NOMO-1 treated with dmso at 0.1 percent for 144 hours (cell line): ENCODE results near the gene SLC23A2.
A peak's percentile ranks its signal among the peaks of the same experiment; 100 is the strongest.

Experiments used
- DNase-seq: peaks from one replicate; lab custom pipeline; 2025; ENCODE audit not compliant: unreplicated experiment; lab: John Stamatoyannopoulos, UW

SLC23A2 gene

GRCh38 chr20:4820806-4821518 is 180.3 kb downstream of the SLC23A2 start:
- DNase-seq: no peak

GRCh38 chr20:4819901-4820300 is 181.4 kb downstream of the SLC23A2 start:
- DNase-seq: no peak

GRCh38 chr20:4817230-4817671 is 184.1 kb downstream of the SLC23A2 start:
- DNase-seq: no peak

GRCh38 chr20:4815628-4816027 is 185.7 kb downstream of the SLC23A2 start:
- DNase-seq: no peak

DNA sequence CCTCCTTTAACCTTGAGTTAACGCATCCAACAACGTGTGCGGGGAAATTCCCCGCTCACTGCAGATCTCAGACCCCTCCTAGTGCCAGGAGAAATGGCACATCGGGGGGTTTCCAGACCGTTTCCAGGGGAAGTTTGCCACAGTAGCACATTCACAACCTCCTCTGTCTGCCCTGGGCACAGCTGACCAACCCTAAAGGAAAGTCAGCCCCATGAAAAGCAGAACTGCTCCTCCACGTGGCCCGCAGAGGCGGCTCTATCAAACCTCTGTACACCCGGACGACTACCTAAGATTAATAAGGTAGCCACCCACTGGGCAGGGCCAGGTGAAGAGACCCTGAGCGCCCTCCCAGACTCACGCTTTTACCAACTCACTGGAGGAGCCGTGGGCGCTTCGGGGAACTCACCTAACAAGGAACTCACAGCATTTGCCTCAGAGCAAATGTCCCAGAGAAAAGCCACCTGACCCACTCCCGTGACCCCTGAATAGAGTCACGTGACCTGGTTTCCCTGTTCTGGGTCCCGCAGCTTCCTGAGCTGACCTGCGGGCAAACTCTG is 186.5 kb downstream of the SLC23A2 start:
- peak; percentile 63 for DNase-seq

GRCh38 chr20:4813863-4814695 is 187.2 kb downstream of the SLC23A2 start:
- DNase-seq: peak; percentile 84

- DNase-seq: peak; percentile 38
Observed at GRCh38 chr20:4813076-4813862, 188.0 kb downstream of the SLC23A2 start.

- no peak for DNase-seq
Observed at GRCh38 chr20:4812641-4813075, 188.7 kb downstream of the SLC23A2 start.

- DNase-seq: no peak
Observed at GRCh38 chr20:4812216-4812615, 189.1 kb downstream of the SLC23A2 start.

DNA sequence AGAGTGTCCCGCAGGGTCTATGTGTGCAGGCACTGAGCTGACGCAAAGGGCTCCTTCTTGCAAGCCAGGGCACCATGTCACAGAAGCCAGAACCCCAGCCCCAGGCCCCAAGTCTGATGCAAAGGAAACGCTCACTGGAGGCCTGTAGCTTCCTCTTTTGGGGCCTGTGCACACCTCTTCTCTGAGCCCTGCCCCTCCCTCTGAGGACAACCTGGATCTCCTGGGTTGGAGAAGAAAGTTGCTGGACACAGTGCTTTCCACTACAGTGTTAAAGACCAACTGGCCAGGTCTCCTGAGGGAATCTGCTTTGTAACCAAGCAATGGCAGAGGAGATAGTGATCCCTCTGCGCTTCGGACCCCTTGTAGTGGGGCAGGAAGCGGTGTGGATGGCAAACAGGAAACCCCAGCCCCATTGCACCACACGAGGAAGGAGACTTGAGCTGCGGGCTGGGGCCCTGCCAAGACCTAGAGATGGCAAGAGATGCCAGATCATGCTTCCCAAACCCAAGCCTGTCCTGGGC is 189.6 kb downstream of the SLC23A2 start:
- peak; percentile 94 for DNase-seq

DNA sequence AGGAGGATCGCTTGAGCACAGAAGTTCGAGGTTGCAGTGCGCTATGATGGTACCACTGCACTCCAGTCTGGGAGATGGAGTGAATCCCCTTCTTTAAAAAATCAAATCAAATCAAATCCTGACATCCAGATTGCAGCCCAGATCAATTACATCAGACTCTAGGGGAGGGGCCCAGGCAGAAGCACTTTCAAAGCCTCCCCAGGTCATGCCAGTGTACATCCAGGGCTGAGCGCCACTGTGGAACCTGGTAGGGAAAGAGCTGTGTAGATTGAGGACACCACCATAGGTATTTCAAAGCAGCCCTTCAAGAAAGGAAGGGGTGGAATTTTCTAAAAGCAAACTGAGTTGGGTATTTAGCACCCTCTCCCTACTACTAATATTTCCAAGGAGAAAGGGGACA is 190.1 kb downstream of the SLC23A2 start:
- DNase-seq: no peak

- DNase-seq: no peak
Observed at GRCh38 chr20:4810426-4811019, 190.8 kb downstream of the SLC23A2 start.

DNA sequence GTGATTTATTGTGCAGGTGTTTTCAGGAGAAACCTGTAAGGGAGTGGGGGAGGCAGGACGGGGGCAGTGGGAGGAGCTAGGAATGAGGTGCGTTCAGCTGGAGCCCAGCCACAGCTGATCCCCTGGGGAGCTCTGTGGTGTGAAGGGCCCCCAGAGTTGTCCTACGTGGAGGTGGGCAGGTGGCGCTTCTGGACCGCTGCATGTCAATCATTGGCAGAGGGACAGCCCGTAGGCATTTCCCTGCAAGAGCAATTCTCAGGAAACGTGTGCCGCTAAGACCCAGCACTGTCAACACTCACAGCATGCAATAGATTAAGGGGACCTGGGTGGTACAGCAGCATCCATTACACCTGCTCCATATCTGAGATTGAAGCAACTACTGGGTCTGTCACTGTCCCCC is 191.6 kb downstream of the SLC23A2 start:
- no peak for DNase-seq

GRCh38 chr20:4808872-4809271 is 192.4 kb downstream of the SLC23A2 start:
- DNase-seq: no peak

- DNase-seq: no peak
Observed at GRCh38 chr20:4805663-4806449, 195.5 kb downstream of the SLC23A2 start.

GRCh38 chr20:4802527-4802926 is 198.8 kb downstream of the SLC23A2 start:
- peak; percentile 60 for DNase-seq
